OCI-LY3 (cell line): Measurements from ENCODE around the gene RMDN3.

Experiments used
- EZH2phosphoT487 ChIP-seq: fragments of 200-600 bp; shearing (Covaris generic); IDR thresholded peaks from 2 replicates; pipeline ENCODE4 v1.6.1; 2018; ENCODE audit warnings: antibody characterized with exemption, mixed run types, low read depth
- TF ChIP-seq, protein P1 (sequence below): fragments of 200-600, 300-600 bp; sonication (generic); IDR thresholded peaks from 2 replicates; pipeline ENCODE4 v1.5.1; 2014; ENCODE audit warnings: antibody characterized with exemption, low read length, low read depth

DNA sequence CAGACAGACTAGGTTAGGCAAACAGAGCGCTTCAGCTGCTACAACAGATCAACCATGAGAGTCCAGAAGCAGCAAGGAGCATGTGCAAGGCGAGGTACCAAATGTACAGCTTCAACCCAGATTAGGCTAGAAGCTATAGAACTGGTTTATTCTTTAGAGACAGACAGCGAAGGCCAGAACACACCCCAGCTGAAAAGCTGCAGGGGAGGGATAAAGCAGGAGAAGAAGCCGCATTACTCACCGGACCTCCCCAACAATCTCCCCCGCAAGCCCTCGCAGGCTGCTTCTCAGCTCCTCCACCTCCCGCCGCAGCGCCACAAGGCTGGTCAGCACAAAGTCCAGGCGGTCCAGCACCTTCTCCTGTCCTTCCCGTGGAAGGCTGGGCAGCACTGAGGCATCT, 3.3 kb downstream of the RMDN3 start:
- TF ChIP-seq, protein P1, sequence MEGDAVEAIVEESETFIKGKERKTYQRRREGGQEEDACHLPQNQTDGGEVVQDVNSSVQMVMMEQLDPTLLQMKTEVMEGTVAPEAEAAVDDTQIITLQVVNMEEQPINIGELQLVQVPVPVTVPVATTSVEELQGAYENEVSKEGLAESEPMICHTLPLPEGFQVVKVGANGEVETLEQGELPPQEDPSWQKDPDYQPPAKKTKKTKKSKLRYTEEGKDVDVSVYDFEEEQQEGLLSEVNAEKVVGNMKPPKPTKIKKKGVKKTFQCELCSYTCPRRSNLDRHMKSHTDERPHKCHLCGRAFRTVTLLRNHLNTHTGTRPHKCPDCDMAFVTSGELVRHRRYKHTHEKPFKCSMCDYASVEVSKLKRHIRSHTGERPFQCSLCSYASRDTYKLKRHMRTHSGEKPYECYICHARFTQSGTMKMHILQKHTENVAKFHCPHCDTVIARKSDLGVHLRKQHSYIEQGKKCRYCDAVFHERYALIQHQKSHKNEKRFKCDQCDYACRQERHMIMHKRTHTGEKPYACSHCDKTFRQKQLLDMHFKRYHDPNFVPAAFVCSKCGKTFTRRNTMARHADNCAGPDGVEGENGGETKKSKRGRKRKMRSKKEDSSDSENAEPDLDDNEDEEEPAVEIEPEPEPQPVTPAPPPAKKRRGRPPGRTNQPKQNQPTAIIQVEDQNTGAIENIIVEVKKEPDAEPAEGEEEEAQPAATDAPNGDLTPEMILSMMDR, result no peak
- TF ChIP-seq EZH2phosphoT487, result no peak
